ENCODE measurements around the gene FDPS.
A peak's percentile ranks its signal among the peaks of the same experiment; 100 is the strongest.
"Not testable (repeated sequence)": the region's sequence is repeated elsewhere in the genome, so short reads cannot be mapped to it uniquely, and the experiment has no call there.

Gene FDPS

GRCh38 chr1:155320661-155321617 is 12.3 kb downstream of the FDPS start, which contains the start of gene RUSC1:
Gene RUSC1, plus strand, starts transcription at chr1:155320894. Its CDS starts 880 bp downstream, at chr1:155321774.
- no peak for DNase-seq

DNA sequence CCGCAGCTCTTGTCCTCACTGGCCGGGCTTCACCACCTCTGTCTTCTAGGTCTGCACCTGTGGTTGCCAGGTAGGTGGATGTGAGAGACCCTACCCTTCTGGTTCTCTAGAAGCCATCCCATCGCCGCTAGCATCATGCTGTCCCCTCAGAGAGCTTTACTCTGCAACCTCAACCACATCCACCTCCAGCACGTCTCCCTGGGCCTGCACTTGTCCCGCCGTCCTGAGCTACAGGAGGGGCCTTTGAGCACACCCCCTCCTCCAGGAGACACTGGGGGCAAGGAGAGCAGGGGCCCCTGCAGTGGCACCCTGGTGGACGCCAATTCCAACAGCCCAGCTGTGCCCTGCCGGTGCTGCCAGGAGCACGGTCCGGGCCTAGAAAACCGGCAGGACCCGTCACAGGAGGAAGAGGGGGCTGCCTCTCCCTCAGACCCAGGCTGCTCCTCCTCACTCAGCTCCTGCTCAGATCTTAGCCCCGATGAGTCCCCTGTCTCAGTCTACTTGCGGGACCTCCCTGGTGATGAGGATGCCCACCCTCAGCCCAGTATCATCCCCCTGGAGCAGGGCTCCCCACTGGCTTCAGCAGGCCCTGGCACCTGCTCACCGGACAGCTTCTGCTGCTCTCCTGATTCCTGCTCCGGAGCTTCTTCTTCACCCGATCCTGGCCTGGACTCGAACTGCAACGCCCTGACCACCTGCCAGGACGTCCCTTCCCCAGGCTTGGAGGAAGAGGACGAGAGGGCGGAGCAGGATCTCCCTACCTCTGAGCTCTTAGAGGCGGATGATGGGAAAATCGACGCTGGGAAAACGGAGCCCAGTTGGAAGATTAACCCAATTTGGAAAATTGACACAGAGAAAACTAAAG is 13.2 kb downstream of the FDPS start:
- peak; percentile 67 for DNase-seq

- peak; percentile 59 for DNase-seq
These were observed 13.9 kb downstream of the FDPS start for GRCh38 chr1:155322571-155322952.

DNA sequence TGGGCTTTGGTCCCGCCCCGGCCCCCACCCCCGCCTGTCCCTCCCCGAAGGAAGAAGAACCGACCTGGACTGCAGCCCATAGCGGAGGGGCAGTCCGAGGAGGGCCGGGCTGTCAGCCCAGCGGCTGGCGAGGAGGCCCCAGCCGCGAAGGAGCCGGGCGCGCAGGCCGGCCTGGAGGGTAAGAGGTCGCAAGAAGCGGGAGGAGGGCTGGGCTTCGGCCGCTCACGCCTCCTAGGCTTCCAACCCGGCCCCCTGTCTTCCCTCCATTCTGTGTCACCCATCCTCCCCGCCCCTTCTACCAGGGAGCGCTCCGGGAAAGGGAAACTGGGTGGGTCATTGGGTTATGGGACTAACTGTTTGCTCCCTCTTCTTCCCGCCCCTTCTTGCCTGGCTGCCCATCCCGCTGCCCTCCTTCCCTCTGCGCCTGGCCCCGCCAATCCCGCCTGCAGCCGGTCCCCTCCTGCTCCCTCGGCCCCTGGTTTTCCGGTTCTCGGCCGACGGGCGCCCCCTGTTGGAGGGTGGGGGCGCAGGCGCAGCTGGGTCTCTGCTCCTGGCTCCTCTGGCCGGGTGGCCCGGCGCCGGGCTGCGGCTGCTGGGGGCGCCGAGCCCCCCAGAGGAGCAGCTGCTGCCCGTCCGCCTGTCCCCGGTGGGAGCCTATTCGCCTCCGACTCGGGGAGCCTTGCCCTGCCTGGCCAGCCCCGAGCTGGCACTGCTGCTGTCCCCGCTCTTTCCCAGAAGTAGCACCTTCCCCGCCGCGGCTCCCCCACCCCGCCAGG is 14.5 kb downstream of the FDPS start:
- DNase-seq, result peak; percentile 97

- peak; percentile 94 for DNase-seq
These were observed 15.0 kb downstream of the FDPS start for GRCh38 chr1:155323729-155324036.

DNA sequence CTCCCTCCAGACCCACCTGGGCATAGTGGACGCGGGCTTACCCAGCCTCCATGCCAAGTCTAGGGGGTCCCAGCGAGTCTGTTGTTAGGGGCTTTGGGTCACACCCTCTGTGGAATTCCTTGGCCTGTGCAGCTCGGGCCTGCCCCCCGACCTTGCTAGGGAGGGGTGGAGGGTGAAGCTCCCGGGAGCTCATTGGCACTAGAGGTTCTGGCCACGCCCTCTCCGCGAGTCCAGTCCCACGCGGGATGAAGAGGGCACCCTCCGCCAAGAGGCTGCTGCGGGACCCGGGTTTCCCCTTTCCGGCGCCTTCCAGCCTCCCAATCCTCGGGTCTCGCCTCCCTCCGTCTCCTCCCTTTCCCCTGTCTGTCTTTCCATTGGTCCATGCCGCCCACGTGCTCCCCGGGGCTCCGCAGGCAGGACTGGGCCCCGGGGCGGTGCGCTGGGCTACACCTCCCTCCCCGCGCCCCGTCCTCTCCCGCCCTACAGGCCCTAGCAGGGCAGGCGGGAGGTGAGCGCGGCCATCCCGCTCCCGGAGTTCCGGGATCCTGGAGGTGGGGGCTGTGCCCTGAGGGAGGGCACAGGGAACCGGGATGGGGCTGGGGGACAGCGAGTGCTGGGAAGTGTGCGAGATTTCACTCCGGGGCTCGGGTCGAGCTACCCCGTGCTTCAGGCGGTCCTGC is 15.5 kb downstream of the FDPS start:
- peak; percentile 98 for DNase-seq

DNA sequence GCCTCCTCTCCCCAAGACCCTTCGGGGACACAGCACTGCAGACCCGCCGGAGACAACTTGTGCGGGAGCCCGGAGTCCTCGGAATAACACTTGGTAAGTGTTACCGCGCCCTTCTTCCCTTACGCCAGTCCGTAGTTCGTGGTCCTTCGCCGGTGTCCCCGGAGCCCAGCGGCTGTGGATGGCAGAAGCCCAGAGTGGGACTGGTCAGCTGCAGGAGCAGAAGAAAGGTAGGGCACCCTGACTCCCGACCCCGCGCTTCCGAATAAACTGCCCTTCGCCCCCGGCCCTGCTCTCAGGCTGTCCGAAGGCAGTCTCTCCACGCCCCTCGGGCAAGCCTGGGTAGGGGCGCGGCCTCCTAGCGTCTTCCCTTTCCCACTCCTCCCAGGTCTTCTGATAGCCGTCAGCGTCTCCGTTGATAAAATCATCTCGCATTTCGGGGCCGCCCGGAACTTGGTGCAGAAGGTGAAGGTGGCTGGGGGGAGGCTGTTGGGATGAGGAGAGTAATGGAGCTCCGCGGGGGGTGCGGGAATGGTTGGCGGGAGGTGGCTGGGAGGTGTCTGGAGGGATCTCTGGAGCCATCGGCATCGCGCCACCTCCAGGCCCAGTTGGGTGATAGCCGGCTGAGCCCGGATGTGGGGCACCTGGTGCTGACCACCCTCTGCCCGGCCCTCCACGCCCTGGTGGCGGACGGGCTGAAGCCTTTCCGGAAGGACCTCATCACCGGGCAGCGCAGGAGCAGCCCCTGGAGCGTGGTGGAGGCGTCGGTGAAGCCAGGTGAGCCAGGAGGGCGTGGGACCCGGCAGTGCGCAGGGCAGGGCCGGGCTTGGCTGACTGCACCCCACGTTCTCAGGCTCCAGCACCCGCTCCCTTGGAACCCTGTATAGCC is 16.3 kb downstream of the FDPS start:
- DNase-seq, result peak; percentile 81

DNA sequence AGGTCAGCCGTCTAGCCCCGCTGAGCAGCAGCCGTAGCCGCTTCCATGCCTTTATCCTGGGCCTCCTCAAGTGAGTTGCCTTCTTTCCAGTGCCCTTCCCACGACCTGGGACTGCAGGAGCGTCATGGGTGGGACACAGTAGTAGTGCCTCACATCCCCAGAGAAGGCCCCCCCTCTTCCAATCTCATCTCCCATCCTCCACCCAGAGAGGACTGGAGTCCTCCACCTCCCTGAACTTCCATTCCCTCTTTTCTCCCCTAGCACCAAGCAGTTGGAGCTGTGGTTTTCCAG is 16.9 kb downstream of the FDPS start:
- DNase-seq, result no peak

DNA sequence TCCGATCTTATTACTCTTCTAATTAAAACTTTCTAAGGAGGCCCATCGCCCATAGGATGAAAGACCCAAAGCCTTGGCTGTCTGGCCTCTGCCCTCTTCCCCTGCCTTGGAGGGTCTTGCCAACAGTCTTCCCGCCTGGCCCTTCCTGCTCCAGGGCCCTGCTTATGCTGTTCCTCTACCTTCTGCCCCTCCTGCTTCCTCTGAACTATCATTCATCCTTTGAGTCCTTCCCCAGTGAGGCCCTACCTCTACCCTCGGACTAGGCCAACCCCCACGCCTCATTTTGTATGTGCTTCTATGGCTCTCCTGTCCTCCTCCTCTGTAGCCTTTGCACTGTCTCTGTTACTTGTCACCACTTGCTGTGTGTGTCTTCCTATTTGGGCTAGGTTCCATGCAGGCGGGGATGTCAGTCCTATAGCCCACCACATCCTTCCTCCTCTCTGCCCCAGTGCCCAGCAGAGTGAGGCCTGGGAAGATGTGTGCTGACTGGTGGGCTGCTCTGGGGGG is 17.4 kb downstream of the FDPS start:
- no peak for DNase-seq

- no peak for DNase-seq
These were observed 18.0 kb downstream of the FDPS start for GRCh38 chr1:155326631-155327037.

- no peak for DNase-seq
These were observed 19.3 kb downstream of the FDPS start for GRCh38 chr1:155327981-155328380.

- not testable (repeated sequence) for DNase-seq
These were observed 20.2 kb downstream of the FDPS start for GRCh38 chr1:155328856-155329255.

GRCh38 chr1:155329980-155330598 is 21.4 kb downstream of the FDPS start:
- peak; percentile 99 for DNase-seq

- DNase-seq, result no peak
These were observed 26.3 kb downstream of the FDPS start for GRCh38 chr1:155334962-155335361.

DNA sequence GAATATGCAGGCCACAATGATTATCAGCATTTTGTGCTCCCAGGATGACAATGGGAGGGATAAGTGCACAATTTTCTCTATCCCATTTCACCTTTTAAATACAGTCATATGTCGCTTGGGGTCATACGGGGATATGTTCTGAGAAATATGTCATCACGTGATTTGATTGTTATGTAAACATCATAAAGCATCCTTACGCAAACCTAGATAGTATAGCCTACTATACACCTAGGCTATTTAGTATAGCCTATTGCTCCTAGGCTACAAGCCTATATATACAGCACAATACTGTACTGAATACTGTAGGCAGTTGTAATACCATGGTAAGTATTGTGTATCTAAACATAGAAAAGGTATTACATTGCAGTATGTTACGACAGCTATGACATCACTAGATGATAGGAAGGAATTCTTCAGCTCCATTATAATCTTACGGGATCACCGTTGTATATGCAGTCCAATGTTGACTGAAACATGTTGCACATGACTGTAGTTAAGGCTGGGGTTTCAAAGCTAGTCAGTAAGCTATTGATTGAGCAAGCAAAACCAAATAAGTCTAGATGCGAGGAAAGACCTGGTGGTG is 30.9 kb downstream of the FDPS start:
- no peak for DNase-seq

- no peak for DNase-seq
These were observed 34.2 kb downstream of the FDPS start for GRCh38 chr1:155342842-155343241.

- DNase-seq, result no peak
These were observed 44.0 kb downstream of the FDPS start for GRCh38 chr1:155352631-155353030.

- no peak for DNase-seq
These were observed 51.4 kb downstream of the FDPS start for GRCh38 chr1:155360051-155360450.

All from DMS53 (cell line).